ENCODE results near the gene ESR1. TPM values are rescaled to one million over a fixed set of nuclear protein-coding genes. Genes with fewer than 3 reads are reported as not detected.

The ESR1 gene
- total and polyA plus RNA-seq, 4 donors = 0.05 to 16.1 (median 6.3) TPM

DNA sequence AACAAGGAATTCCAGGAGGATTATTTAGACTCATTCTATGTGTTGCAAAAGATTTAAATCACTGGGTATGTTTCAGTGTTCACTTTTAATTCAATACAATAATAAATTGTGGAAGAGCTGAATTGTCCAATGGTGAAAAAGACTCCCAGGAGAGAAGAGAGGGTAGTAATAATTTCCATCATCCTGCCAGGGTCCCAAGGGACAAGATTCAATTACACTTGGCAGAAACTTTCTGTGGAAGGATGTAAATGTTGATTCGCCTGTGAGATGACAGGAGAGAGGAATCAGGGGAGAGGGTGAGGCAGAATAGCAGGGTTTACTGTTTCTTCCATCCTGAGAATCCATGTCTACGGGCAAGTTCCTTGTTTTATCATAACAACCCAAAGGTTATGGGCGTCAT, 342.7 kb downstream of the ESR1 start:
- TF ChIP-seq, protein P1, sequence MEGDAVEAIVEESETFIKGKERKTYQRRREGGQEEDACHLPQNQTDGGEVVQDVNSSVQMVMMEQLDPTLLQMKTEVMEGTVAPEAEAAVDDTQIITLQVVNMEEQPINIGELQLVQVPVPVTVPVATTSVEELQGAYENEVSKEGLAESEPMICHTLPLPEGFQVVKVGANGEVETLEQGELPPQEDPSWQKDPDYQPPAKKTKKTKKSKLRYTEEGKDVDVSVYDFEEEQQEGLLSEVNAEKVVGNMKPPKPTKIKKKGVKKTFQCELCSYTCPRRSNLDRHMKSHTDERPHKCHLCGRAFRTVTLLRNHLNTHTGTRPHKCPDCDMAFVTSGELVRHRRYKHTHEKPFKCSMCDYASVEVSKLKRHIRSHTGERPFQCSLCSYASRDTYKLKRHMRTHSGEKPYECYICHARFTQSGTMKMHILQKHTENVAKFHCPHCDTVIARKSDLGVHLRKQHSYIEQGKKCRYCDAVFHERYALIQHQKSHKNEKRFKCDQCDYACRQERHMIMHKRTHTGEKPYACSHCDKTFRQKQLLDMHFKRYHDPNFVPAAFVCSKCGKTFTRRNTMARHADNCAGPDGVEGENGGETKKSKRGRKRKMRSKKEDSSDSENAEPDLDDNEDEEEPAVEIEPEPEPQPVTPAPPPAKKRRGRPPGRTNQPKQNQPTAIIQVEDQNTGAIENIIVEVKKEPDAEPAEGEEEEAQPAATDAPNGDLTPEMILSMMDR (IDR thresholded peaks at IDR 0.05; ENCODE audit: low read depth, low read length, missing input control) = no peak
- TF ChIP-seq EGR1 (IDR thresholded peaks at IDR 0.05; ENCODE audit: low read depth in 2 of 2) (no peak), RXRA (IDR thresholded peaks at IDR 0.05) (no peak), JUND (IDR thresholded peaks at IDR 0.05) (no peak), NR2F2 (IDR thresholded peaks at IDR 0.05) (no peak), TAF1 (conservative IDR thresholded peaks at IDR 0.05) (no peak), FOXA2 (IDR thresholded peaks at IDR 0.05) (no peak), RAD21 (IDR thresholded peaks at IDR 0.05) (no peak), FOXA1 (IDR thresholded peaks at IDR 0.05) (no peak), YY1 (IDR thresholded peaks at IDR 0.05) (no peak), GABPA (IDR thresholded peaks at IDR 0.05 in 1 of 2, conservative IDR thresholded peaks at IDR 0.05 in 1 of 2) (no peak), HNF4A (conservative IDR thresholded peaks at IDR 0.05) (no peak), MAX (IDR thresholded peaks at IDR 0.05) (no peak), HNF4G (IDR thresholded peaks at IDR 0.05) (no peak), SP1 (IDR thresholded peaks at IDR 0.05) (no peak)
- TF ChIP-seq, protein P2, sequence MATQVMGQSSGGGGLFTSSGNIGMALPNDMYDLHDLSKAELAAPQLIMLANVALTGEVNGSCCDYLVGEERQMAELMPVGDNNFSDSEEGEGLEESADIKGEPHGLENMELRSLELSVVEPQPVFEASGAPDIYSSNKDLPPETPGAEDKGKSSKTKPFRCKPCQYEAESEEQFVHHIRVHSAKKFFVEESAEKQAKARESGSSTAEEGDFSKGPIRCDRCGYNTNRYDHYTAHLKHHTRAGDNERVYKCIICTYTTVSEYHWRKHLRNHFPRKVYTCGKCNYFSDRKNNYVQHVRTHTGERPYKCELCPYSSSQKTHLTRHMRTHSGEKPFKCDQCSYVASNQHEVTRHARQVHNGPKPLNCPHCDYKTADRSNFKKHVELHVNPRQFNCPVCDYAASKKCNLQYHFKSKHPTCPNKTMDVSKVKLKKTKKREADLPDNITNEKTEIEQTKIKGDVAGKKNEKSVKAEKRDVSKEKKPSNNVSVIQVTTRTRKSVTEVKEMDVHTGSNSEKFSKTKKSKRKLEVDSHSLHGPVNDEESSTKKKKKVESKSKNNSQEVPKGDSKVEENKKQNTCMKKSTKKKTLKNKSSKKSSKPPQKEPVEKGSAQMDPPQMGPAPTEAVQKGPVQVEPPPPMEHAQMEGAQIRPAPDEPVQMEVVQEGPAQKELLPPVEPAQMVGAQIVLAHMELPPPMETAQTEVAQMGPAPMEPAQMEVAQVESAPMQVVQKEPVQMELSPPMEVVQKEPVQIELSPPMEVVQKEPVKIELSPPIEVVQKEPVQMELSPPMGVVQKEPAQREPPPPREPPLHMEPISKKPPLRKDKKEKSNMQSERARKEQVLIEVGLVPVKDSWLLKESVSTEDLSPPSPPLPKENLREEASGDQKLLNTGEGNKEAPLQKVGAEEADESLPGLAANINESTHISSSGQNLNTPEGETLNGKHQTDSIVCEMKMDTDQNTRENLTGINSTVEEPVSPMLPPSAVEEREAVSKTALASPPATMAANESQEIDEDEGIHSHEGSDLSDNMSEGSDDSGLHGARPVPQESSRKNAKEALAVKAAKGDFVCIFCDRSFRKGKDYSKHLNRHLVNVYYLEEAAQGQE (IDR thresholded peaks at IDR 0.05) = no peak
- TF ChIP-seq, protein P3, sequence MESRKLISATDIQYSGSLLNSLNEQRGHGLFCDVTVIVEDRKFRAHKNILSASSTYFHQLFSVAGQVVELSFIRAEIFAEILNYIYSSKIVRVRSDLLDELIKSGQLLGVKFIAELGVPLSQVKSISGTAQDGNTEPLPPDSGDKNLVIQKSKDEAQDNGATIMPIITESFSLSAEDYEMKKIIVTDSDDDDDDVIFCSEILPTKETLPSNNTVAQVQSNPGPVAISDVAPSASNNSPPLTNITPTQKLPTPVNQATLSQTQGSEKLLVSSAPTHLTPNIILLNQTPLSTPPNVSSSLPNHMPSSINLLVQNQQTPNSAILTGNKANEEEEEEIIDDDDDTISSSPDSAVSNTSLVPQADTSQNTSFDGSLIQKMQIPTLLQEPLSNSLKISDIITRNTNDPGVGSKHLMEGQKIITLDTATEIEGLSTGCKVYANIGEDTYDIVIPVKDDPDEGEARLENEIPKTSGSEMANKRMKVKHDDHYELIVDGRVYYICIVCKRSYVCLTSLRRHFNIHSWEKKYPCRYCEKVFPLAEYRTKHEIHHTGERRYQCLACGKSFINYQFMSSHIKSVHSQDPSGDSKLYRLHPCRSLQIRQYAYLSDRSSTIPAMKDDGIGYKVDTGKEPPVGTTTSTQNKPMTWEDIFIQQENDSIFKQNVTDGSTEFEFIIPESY (IDR thresholded peaks at IDR 0.05) = no peak
- TF ChIP-seq, protein P4, sequence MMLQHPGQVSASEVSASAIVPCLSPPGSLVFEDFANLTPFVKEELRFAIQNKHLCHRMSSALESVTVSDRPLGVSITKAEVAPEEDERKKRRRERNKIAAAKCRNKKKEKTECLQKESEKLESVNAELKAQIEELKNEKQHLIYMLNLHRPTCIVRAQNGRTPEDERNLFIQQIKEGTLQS (IDR thresholded peaks at IDR 0.05) = no peak
- 94% methylated on average over 3 of the region's 3 CpGs for WGBS
- Histone ChIP-seq H3K4me1 (ENCODE audit: control insufficient read depth in 4 of 4, insufficient read depth in 4 of 4, low read length in 3 of 4) (no peaks in the 10 kb centered on the region), H3K27ac (ENCODE audit: low read depth in 1 of 2, low read length in 2 of 2) (no peak overlapping the region), H3K36me3 (ENCODE audit: control insufficient read depth in 4 of 4, insufficient read depth in 3 of 4, low read depth in 1 of 4, low read length in 3 of 4) (peaks cover 13 to 87% (median 65%) of the 10 kb centered on the region in 4 donors), H3K4me3 (ENCODE audit: low read depth in 1 of 3, low read length in 3 of 3) (no peak overlapping the region), H3K9me3 (ENCODE audit: control insufficient read depth in 4 of 4, low read length in 3 of 4) (no peaks in the 10 kb centered on the region), H3K9ac (ENCODE audit: low read depth in 1 of 2, low read length in 2 of 2) (no peak overlapping the region), H3K27me3 (ENCODE audit: control insufficient read depth in 4 of 4, insufficient read depth in 4 of 4, low read length in 3 of 4) (no peaks in the 10 kb centered on the region)
- DNase-seq (ENCODE audit: low spot score) = no peak
